Measurements from ENCODE around the gene SHPK. TPM values are rescaled to one million over a fixed set of nuclear protein-coding genes. Genes with fewer than 3 reads are reported as not detected.

The SHPK gene
- total and polyA plus RNA-seq, 2 of the 4 experiments (the other 2 are of a cell fraction), result 11.1 to 14.3 TPM

GRCh38 chr17:3659541-3660111 lies 23.6 kb upstream of the SHPK start:
- Histone ChIP-seq H3K27ac (ENCODE audit: insufficient read depth, low read length) (peak overlapping the region; percentile 66), H2BK120ac (ENCODE audit: low read depth, low read length) (no peak overlapping the region), H4K8ac (ENCODE audit: low read depth in 2 of 2, low read length in 2 of 2) (peak overlapping the region in 1 of 2 experiments; percentile 70; a peak in 1 of 4 replicates), H3K56ac (ENCODE audit: extremely low read depth, insufficient read depth, low read length) (no peak overlapping the region; the same call in 1 of the 2 replicates), H4K91ac (ENCODE audit: insufficient read depth, low read depth, low read length) (no peak overlapping the region), H3K9ac (ENCODE audit: low read depth, low read length) (no peak overlapping the region), H3K14ac (replicated peaks; ENCODE audit: low read depth, low read length) (peak overlapping the region; percentile 52; the same call in 1 of the 2 replicates), H2AFZ (replicated peaks; ENCODE audit: low read length, poor library complexity) (peak overlapping the region; percentile 16), H3K9me3 (ENCODE audit: control insufficient read depth, insufficient read depth, low read length) (no peaks in the 10 kb centered on the region), H3K27me3 (ENCODE audit: control insufficient read depth, insufficient read depth, low read length) (no peaks in the 10 kb centered on the region), H3K4me2 (ENCODE audit: low read depth, low read length) (no peak overlapping the region), H4K5ac (ENCODE audit: low read depth, low read length) (no peak overlapping the region), H4K20me1 (ENCODE audit: insufficient read depth, low read length) (peaks cover 39% of the 10 kb centered on the region), H2AK9ac (replicated peaks; ENCODE audit: low read depth, low read length, poor library complexity) (peak overlapping the region; percentile 2), H3K4me1 (ENCODE audit: control insufficient read depth, insufficient read depth, low read length) (peaks cover 8% of the 10 kb centered on the region), H2BK5ac (ENCODE audit: low read depth, low read length, poor library complexity, severe bottlenecking) (no peak overlapping the region), H3K79me1 (ENCODE audit: low read depth in 1 of 2, low read length in 2 of 2) (peaks cover 0 to 28% of the 10 kb centered on the region in 2 experiments; a peak in 2 of 4 replicates), H2BK20ac (ENCODE audit: low read depth, low read length) (no peak overlapping the region), H3K18ac (ENCODE audit: low read depth, low read length) (peak overlapping the region; percentile 38; the same call in 1 of the 2 replicates), H2BK15ac (ENCODE audit: low read depth, low read length) (no peak overlapping the region), H3K36me3 (ENCODE audit: control insufficient read depth, insufficient read depth, low read length) (peaks cover 35% of the 10 kb centered on the region), H3K4me3 (ENCODE audit: insufficient read depth, low read depth, low read length) (no peak overlapping the region), H2AK5ac (ENCODE audit: low read depth, low read length) (peak overlapping the region; percentile 20), H3K23ac (ENCODE audit: low read depth, low read length) (no peak overlapping the region), H3K4ac (ENCODE audit: low read depth, low read length) (peak overlapping the region; percentile 62), H3K9me1 (ENCODE audit: insufficient read depth, low read length) (peaks cover 18% of the 10 kb centered on the region)
- ATAC-seq (ENCODE audit: low read depth), result peak; percentile 77
- CTCF ChIA-PET, result no interaction called here
- no CpG with 5 or more reads among the region's 22 CpGs for WGBS, 2 experiments (ENCODE audit: extremely low coverage in 2 of 2, insufficient read length in 1 of 2)
- in situ Hi-C loops (cut with MboI; ENCODE audit: low sequenced_read_pairs) (no loop called here), intact Hi-C loops (cut with micrococcal nuclease) (no loop called here), dilution Hi-C loops (cut with HindIII; ENCODE audit: low sequenced_read_pairs, unreplicated experiment) (no loop called here)
- DNase-seq, result peak; percentile 83
- no TSS peak for BruUV-seq (replicated peaks)
- POLR2A ChIA-PET (ENCODE audit: unreplicated experiment), result interaction anchor here (0.6 kb wide), 1 partner anchor 58 kb away, joined by 3 read pairs; no protein-coding TSS in a partner anchor
- TF ChIP-seq RFX5 (IDR thresholded peaks at IDR 0.05; ENCODE audit: low read depth, low read length) (no peak), MAZ (IDR thresholded peaks at IDR 0.05; ENCODE audit: borderline replicate concordance, low read depth, low read length) (peak; percentile 66; the same call in 1 of the 2 replicates), BHLHE40 (IDR thresholded peaks at IDR 0.05; ENCODE audit: low read depth, low read length) (0 out of 2 replicates have a peak, but pooled peaks have one; percentile 6), POLR2A (IDR thresholded peaks at IDR 0.05; ENCODE audit: low read depth, low read length) (no peak), RAD21 (IDR thresholded peaks at IDR 0.05; ENCODE audit: low read length) (no peak), FOS (IDR thresholded peaks at IDR 0.05; ENCODE audit: low read depth, low read length) (peak; percentile 61; the same call in 1 of the 2 replicates), USF2 (IDR thresholded peaks at IDR 0.05; ENCODE audit: low read depth, low read length) (0 out of 2 replicates have a peak, but pooled peaks have one; percentile 14), RCOR1 (IDR thresholded peaks at IDR 0.05; ENCODE audit: insufficient replicate concordance, low read length) (no peak), NFE2L2 (IDR thresholded peaks at IDR 0.05; ENCODE audit: low read depth, low read length) (no peak), SMC3 (IDR thresholded peaks at IDR 0.05; ENCODE audit: low read depth, low read length) (no peak), CHD1 (IDR thresholded peaks at IDR 0.05; ENCODE audit: low read depth, low read length) (no peak), MAFK (IDR thresholded peaks at IDR 0.05; ENCODE audit: low read depth, low read length) (no peak), CEBPB (IDR thresholded peaks at IDR 0.05; ENCODE audit: low read depth, low read length) (no peak), CTCF (conservative IDR thresholded peaks at IDR 0.05; ENCODE audit: low read depth, low read length) (no peak)
- TF ChIP-seq, protein P1, sequence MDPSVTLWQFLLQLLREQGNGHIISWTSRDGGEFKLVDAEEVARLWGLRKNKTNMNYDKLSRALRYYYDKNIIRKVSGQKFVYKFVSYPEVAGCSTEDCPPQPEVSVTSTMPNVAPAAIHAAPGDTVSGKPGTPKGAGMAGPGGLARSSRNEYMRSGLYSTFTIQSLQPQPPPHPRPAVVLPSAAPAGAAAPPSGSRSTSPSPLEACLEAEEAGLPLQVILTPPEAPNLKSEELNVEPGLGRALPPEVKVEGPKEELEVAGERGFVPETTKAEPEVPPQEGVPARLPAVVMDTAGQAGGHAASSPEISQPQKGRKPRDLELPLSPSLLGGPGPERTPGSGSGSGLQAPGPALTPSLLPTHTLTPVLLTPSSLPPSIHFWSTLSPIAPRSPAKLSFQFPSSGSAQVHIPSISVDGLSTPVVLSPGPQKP (IDR thresholded peaks at IDR 0.05; ENCODE audit: borderline replicate concordance, low read depth, low read length), result no peak
